ENCODE results near the gene OTULINL. TPM values are rescaled to one million over a fixed set of nuclear protein-coding genes. Genes with fewer than 3 reads are reported as not detected.

The OTULINL gene
- total RNA-seq, 1 donor from 2014 or later = 1.8 TPM

DNA sequence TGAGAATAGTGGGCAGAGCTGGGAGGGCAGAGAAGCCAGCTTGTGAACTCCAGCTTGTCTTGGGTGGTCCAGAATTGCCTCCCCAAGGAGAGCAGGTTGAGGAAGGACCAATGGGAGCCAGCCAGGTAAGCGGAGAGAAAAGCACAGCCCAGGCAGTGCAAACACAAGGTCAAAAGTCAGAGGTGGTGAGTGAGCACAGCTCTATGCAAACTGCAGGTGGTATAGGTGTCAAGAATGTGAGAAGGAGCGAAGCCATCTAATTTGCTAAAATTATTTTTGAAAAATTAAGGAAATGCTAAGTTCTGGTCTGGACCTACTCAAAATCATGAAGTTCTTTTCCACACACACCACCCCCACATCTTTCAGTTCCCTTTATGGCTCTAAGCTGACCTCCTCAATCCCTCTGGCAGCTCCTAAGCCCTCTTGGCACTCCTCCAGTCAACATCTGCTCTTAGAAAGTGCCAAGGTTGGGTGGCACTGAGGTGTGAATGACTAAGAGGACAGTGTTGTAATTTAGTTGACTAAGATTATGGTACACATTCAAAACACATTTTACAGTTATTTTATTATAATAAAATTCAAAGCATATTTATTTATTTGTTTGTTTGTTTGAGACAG lies 6.6 kb upstream of the OTULINL start:
- no peak for DNase-seq (ENCODE audit: low read depth)
- TF ChIP-seq CTCF (conservative IDR thresholded peaks at IDR 0.05; ENCODE audit: low read depth, low read length) = no peak

DNA sequence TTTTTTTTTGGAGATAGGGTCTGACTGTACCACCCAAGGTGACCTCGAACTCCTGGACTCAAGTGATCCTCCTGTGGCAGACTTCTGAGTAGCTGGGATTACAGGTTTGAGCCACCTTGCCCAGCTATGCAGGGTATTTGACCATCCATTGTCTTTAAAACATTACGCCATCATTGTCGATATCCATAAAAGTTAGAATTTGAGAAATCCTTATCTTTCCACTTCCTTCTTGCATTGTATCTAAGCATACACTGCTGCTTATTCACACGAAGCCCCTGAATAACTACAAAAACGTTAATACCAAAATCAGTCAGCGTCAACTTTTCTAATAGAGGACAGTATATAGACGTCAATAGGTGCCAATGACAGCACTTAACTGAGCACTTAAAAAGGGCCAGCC lies 5.4 kb upstream of the OTULINL start:
- no peak for DNase-seq (ENCODE audit: low read depth)
- no peak overlapping the region for H3K4me3 ChIP-seq (ENCODE audit: low read depth, low read length)
- TF ChIP-seq CTCF (conservative IDR thresholded peaks at IDR 0.05; ENCODE audit: low read depth, low read length) = no peak

More for the DNA sequence above, 6.6 kb upstream of the OTULINL start:
- H3K4me3 ChIP-seq (ENCODE audit: low read depth, low read length) = no peak overlapping the region

DNA sequence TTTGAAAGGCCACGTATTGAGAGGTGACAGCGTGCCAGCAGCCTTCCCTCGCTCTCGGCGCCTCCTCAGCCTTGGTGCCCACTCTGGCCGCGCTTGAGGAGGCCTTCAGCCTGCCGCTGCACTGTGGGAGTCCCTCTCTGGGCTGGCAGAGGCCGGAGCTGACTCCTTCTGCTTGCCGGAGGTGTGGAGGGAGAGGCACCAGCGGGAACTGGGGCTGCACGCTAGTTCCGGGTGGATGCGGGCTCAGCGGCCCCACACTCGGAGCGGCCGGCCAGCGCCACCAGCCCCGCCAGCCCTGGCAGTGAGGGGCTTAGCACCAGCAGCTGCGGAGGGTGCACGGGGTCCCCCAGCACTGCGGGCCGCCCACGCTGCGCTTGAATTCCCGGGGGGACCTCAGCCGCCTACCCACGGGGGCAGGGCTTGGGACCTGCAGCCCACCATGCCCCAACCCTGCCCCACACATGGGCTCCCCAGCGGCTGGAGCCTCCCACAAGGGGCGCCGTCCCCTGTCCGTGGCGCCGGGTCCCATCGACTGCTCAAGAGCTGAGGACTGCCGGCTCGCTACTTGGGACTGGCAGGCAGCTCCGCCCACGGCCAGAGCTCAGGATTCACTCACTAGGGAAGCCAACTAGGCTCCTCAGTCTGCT lies 4.4 kb upstream of the OTULINL start:
- DNase-seq (ENCODE audit: low read depth) = no peak
- no peak overlapping the region for H3K4me3 ChIP-seq (ENCODE audit: low read depth, low read length)
- TF ChIP-seq CTCF (conservative IDR thresholded peaks at IDR 0.05; ENCODE audit: low read depth, low read length) = no peak

DNA sequence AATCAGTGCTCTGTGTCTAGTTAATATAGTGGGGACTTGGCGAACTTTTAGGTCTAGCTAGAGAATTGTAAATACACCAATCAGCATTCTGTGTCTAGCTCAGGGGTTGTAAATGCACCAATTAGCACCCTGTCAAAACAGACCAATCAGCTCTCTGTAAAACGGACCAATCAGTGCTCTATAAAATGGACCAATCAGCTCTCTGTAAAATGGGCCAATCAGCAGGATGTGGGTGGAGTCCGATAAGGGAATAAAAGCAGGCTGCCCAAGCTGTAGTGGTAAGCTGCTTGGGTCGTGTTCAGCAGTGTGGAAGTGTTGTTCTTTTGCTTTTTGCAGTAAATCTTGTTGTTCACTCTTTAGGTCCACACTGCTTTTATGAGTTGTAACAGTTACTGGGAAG lies 3.6 kb upstream of the OTULINL start:
- TF ChIP-seq CTCF (conservative IDR thresholded peaks at IDR 0.05; ENCODE audit: low read depth, low read length) = no peak
- DNase-seq (ENCODE audit: low read depth) = no peak
- H3K4me3 ChIP-seq (ENCODE audit: low read depth, low read length) = no peak overlapping the region

GRCh38 chr5:14579246-14579645 lies 2.3 kb upstream of the OTULINL start:
- H3K4me3 ChIP-seq (ENCODE audit: low read depth, low read length) = no peak overlapping the region
- TF ChIP-seq CTCF (conservative IDR thresholded peaks at IDR 0.05; ENCODE audit: low read depth, low read length) = no peak
- DNase-seq (ENCODE audit: low read depth) = no peak

DNA sequence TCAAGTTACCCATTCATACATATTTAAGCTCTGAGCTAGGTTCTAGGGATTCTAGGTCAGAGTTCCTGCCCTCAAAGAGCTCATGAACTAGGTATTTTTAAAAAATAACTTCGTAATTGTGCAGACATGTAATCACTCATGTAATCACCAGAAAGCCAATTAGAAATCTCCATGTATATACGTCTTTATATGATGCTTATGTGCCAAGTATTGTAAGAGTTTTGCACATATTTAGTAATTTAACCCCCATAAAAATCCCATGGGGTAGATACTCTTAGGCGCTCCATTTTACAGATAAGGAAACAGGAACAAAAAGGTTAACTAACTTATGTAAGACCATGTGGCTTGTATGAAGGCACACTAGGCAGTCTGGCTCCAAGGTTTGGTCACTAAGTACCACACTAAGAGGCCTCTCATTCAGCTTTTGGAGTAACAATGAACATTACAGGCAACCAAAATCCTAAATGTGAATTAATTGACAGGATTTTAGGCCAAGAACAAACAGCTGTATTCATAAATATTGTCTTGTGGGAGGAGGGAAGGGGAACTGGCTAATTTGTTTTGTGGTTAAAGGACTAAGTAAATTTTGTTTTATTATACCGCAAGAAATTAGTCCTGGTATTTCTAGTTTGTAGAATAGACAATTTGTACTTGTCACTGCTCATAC lies 1.7 kb upstream of the OTULINL start:
- no peak overlapping the region for H3K4me3 ChIP-seq (ENCODE audit: low read depth, low read length)
- TF ChIP-seq CTCF (conservative IDR thresholded peaks at IDR 0.05; ENCODE audit: low read depth, low read length) = no peak
- DNase-seq (ENCODE audit: low read depth) = no peak
